CD4-positive, alpha-beta T cell treated with Interferon gamma for 1 hour (primary cell): ENCODE measurements around the gene MFSD12.
"Not testable (repeated sequence)": the region's sequence is repeated elsewhere in the genome, so short reads cannot be mapped to it uniquely, and the experiment has no call there.

ENCODE experiments used
- DNase-seq: peaks from one replicate; pipeline ENCODE4 v3.0.0-alpha.2; 2020

The MFSD12 gene

DNA sequence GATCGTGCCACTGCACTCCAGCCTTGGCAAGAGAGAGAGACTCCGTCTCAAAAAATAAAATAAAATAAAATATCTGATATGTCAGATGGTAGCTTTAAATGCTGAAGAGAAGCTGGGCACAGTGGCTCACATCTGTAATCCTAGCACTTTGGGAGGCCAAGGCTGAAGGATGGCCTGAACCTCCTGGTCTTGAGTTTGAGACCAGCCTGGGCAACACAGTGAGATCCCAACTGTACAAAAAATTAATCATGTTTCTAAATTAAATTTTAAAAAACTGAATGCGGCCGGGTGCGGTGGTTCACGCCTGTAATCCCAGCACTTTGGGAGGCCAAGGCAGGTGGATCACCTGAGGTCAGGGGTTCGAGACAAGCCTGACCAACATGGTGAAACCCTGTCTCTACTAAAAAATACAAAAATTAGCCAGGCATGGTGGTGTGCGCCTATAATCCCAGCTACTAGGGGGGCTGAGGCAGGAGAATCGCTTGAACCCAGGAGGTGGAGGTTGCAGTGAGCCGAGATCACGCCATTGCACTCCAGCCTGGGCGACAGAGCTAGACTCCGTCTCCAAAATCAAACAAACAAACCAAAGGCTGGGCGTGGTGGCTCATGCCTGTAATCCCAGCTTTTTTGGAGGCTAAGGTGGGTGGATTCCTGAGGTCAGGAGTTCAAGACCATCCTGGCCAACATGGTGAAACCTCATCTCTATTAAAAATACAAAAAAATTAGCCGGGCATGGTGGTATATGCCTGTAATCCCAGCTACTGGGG lies 26.8 kb upstream of the MFSD12 start:
- not testable (repeated sequence) for DNase-seq

DNA sequence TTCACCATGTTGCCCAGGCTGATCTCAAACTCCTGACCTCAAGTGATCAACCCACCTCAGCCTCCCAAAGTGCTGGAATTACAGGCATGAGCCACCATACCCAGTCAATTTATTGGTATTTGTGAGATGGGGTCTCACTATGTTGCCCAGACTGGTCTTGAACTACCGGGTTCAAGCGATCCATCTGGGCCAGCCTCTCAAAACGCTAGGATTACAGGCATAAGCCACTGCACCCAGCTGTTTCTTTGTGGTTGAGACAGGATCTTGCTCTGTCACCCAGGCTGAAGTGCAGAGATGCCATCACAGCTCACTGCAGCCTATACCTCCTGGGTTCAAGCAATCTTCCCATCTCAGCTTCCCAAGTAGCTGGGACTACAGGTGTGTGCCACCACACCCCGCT lies 24.4 kb upstream of the MFSD12 start:
- not testable (repeated sequence) for DNase-seq

DNA sequence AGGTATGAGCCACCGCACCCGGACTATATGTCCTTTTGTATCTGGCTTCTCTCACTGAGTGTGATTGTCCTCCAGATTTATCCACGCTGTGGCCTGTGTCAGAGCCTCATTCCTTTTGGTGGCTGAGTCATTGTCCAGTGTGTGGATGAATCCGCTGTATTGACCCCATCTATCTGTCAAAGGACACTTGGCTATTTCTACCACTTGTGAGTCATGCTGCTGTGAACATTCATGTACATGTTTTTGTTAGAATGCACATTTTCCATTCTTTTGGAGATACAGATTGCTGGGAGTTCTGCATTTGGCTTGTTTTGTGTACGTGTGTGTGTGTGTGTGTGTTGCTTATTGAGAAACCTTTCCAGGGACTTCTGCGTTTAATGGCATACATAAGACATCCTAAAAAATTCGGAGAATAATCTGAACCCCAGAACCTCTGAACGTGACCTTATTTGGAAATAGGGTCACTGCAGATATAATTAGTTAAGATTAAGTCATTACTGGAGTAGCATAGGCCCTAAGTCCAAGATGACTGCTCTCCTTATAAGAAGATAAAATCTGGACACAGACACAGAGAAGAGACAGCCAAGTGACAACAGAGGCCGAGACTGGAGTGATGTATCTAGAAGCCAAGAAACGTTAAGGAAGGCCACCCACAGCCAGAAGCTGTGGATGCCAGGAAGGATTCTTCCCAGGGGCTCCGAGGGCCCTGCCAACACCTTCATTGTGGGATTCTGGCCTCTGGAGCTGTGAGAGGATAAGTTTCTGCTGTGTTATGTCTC lies 23.0 kb upstream of the MFSD12 start:
- DNase-seq: no peak

DNA sequence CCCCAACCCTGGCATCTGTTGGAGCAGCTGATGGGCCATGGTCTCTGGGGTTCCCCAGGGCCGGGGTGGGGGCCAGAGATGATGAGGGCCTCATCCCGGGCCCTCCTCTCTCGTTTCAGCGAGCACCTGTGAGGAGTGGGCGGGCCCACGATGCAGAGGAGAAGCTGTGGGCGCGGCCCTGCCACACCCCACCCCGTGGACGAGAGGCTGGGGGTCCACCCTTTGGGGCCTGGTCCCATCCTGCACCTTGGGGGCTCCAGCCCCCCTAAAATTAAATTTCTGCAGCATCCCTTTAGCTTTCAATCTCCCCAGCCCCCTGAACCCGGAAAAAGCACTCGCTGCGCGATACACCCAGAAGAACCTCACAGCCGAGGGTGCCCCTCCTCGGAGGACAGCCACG lies 21.0 kb upstream of the MFSD12 start:
- no peak for DNase-seq

DNA sequence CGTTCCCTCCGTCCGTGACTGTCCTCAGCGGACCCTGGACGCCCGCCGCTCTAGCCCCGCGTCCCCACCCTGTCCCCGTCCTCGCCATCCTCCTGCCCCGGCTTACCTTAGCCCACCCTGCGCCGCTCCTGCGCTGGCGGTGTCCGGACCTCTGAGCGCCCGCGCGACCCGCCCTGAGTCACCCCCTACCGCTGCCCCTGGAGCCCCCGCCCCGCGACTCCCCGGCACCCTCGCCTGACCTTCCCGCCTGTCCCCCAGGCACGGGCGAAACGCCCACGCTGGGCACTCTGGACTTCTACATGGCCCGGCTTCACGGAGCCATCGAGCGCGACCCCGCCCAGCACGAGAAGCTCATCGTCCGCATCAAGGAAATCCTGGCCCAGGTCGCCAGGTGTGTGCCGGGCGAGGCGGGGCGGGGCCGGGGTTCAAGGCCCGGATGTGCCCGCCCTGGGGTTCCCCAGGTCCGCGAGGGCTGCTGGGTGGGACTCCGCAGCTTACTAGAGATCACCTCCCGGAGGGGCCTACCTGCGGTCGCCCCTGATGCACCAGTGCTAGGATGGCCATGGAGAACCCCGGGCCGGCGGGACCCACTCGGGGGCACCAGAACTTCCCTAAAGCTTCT lies 20.4 kb upstream of the MFSD12 start:
- no peak for DNase-seq

DNA sequence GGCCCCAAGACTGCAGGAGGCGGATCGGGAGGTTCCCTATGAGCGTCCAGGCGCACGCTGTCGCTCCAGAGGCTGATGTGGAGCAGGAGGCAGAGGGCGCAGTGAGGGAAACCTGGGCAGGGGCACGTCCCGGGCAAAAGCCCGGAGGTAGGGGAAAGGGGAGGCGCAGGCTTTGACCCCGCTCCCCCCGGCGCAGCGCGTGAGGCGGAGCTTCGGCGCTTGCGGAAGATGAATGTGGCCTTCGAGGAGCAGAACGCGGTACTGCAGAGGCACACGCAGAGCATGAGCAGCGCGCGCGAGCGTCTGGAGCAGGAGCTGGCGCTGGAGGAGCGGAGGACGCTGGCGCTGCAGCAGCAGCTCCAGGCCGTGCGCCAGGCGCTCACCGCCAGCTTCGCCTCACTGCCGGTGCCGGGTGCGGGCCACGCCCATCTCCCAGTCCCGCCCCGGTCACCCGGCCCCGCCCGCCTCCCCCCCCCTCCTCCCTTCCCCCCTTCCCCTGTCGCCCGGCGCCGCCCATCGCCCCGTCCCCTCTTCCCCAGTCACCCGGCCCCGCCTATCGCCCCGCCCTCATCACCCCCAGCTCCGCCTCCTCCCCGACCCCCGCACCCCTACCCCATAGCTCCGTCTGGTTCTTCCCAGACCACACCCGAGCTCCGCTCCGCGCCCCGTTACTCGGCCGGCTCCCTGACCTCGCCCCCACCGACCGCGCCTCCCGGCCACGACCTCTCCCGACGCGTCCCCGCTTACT lies 19.5 kb upstream of the MFSD12 start:
- DNase-seq: no peak

DNA sequence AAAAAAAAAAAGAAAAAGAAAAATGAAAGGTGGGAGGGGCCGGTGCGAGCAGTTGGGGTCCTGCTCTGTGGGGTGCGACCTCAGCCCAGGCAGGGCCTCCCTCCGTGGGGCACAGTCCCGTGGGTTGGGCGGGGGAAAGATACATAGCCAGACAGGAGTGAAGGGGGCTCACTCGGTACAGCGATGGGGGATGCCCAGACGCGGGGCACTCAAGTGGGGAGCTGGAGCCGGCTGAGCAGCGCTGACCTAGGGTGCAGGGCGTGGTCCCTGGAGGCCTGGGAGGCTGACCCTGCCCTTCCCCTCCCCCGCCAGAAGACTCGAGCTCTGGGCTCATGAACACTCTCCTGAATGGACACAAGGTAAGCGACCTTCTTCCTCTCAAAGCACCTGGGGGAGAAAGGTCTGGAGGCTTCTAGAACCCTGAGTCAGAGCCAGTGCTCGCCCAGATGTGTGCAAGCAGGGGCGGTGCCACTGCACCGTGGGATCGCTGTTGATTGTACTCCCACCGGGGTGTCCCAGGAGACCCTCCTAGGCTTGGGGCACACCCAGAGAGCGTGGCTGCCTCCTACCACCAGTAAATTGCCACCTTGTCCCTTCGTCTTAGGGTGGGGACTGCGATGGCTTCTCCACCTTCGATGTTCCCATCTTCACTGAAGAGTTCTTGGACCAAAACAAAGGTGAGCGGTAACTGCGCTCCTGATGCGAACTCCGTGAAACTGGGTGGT lies 18.7 kb upstream of the MFSD12 start:
- no peak for DNase-seq

DNA sequence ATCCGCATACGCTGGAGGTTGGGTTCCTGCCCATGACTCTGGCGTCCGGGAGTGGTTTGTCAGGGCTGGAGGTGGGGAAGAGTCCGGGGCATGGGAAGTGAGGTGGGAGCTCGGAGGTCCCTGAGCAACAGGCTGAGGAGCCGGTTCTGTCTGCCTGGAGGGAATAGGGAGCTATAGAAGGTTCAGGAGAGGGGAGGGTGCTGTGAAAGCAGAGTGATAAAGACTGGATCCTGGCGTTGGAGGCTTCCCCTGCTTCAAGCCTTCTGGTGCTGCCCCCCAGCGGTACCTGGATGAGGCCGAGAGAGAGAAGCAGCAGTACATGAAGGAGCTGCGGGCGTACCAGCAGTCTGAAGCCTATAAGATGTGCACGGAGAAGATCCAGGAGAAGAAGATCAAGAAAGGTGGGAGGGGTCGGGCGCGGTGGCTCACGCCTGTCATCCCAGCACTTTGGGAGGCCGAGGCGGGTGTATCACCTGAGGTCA lies 17.9 kb upstream of the MFSD12 start:
- no peak for DNase-seq

DNA sequence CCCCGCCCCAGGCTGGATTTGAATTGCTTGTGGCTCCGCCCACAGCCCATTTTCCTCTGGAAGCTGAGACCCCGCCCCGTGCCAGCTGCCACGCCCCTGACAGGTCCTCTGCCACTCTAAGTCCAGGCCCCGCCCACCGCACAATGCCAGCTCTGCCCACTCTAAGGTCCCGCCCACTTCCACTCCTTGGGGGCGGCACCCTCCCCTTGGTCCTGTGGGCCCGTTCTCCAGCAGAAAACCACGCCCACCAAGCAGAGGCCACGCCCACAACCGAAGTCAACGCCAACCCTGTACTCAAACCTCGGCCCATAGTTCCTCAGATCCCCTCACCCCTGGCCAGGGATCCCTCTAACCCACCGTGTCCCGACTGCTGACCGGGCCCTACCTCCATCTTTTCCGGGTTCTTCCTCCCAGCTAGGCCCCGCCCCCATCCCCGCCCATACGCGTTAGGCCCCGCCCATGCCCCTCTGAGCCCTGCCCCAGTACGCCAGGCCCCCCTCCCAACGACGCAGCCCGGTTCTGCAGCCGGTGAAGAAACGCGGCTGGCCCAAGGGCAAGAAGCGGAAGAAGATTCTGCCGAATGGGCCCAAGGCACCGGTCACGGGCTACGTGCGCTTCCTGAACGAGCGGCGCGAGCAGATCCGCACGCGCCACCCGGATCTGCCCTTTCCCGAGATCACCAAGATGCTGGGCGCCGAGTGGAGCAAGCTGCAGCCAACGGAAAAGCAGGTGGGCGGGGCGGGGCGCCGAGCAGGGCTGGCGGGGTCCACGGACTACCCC lies 16.7 kb upstream of the MFSD12 start:
- DNase-seq: peak; percentile 91

DNA sequence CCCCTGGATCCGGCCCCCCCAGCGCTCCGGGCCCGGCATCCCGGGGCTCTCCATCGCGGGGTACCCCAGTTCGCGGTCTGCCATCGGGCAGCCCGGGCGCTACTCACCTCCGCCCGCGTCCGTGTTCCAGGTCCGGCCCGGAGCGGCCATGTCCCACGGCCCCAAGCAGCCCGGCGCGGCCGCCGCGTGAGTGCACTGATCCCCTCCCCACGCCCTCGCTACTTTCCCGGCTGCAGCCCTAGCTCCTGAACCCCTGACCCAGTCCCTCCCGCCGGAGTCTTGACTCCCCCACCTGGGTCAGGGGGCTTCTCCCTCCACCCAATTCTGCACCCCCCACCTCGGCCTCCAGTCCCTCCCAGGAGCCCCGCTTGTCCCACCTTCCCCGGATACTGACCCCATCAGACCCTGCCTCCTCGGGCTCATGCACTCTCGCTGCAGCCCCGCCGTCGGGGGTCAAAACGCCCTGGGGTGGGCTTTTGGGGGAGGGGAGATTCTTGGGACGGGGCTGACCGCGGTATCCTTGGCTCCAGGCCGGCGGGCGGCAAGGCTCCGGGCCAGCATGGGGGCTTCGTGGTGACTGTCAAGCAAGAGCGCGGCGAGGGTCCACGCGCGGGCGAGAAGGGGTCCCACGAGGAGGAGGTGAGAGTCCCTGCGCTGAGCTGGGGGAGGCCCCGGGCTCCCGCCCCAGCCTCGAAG lies 15.9 kb upstream of the MFSD12 start:
- no peak for DNase-seq

DNA sequence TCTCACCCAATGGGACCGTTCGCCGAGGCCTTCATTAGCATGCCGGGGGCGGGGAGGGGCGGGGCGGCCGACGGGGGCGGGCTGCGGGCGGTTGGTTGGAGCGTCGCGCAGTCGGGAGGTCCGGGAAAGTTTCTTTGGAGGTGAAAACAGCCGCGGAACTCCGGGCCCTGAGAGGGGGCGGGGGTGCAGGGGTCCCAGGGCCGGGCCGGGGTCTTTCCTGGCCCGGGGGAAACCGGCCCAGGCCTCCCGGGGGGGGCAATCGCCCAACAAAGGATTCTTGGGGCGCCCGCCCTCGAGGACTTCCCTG lies 15.4 kb upstream of the MFSD12 start, which contains the start of gene HMG20B:
Gene HMG20B, plus strand, starts transcription at position 90 of the 307 bp plus-strand sequence. CDS start 366 bp downstream, outside the sequence.
- DNase-seq: no peak

DNA sequence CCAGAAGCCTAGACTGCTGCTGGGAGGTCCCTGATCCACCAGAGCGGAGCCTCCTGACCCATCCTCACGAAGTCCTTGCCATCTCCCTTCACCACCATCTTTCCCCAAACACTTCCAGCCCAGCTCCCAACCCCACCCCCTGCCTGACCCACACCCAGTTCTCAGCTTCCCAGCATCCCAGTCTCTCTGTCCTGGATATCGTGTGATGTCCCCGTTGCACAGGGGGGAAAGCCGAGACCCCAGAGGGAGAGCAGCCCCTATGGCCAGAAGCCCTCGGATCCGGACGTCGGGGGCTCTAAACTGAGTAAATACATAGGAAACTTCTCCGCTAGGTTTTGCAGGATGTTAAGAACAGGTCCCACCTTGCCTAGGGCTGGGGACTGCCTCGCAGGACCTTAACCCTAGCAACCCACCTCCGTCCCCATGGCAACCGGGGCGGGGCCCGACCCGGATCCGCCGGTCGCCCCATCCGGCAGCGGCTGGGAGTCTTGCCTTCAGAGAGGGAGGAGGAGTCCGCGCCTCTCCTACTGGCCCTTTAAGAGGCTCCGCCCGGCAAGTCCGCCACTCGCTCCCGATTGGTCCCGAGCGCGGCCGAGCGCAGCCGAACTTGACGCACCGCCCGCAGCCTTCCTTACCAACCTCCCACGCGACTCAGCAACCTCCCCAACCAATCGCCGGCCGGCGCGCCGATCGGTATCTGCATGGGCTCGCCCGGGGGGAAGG lies 14.9 kb upstream of the MFSD12 start:
- DNase-seq: peak; percentile 100

DNA sequence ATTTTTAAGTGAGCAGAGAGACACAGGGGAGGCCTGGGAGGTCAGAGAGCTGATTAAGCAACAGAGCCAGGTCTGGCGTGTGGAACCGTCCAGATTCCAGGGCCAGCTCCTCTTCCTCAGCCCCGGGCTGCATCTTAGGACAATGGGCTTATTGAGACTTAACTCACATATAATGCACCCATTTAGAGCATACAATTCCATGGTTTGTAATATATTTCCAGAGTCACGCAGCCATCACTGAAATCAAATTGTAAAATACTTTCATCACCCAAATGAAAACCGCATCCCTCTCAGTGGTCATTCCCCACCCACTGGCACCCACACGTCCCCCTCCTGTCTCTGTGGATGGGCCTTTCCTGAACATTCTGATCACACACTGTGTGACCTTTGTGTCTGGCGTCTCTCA lies 13.2 kb upstream of the MFSD12 start:
- no peak for DNase-seq

DNA sequence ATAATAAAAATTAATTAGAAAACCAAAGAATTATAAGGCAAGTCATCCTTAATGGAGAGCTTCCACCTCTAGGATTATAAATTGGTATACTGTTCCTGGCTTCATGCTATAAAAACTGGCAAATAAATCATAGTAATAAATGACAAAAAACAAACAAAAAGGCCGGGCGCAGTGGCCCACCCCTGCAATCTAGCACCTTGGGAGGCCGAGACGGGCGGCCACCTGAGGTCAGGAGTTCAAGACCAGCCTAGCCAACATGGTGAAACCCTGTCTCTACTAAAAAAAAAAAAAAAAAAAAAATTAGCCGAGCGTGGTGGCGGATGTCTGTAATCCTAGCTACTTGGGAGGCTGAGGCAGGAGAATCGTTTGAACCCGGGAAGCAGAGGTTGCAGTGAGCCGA lies 12.7 kb upstream of the MFSD12 start:
- DNase-seq: not testable (repeated sequence)

DNA sequence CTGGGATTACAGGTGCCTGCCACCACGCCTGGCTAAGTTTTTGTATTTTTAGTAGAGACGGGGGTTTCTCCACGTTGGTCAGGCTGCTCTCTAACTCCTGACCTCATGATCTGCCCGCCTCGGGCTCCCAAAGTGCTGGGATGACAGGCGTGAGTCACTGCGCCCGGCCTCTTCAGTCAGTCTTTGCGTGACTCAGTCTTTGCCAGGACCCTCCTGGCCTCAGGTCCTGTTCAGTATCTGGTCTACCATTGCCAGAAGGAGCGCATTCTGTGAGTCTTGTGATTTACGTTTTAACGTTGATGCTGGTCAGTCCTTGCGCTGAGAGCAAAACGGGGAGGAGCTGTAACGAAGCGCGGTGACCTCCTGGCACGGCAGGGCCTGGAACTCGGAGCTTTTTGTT lies 7.8 kb upstream of the MFSD12 start:
- DNase-seq: no peak

DNA sequence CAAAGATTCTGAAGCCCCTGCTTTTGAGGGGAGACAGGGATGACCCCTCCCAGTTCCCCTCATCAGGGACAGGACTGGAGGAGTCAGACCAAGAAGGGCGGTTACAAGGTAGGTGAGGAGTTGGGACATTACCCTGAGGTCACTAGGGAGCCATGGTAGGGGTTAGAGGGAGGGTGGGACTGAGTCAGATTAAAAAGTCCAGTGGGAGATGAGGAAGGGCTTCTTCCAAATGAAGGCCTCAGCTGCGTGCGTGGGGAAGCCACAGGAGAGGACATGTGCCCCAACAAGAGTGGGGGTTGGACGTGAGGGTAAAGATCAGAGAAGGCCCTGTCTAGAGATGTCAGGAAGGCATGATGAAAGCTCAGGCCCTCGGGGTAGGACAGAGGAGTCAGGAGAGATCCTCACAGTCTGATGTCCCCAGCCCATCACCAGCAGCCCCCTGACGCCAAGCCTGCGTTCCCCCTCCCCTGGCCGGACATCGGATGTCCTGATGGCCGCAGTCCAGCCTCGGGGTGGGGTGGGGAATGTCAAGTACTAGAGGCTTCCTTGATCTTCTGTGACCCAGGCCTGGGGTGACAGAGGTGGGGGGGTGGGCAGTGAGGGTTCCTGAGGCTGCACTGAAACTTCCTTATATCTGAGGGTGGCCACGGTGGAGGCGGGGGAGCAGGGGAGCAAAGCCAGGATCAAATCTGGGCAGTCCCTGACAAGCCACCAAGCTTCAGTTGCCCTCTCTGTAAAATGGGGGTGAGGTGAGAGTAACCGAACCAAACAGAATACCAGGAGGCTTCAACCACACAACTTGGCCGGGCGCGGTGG lies 6.5 kb upstream of the MFSD12 start:
- no peak for DNase-seq

DNA sequence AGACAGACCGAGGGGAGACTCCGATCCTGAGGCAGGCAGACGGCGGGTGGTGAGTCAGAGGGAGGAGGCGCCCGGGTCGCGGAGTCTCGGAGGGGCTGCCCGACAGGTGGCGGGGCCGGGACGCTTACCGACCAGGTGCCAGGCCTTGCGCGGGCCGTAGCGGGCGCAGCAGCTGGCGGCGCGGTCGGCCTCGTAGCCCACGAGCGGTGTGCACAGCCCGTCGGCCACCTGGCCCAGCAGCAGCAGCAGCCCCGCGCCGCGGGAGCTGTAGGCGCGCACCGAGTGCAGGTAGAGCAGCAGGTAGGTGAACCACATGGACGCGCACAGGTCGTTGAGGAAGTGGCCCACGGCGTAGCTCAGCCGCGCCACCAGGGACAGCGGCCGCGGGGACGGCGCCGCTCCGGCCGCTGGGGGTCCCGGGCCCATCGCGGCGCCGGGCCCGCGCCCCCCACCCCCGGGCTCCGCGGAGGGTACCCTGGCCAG lies 367 bp downstream of the MFSD12 start:
- DNase-seq: peak; percentile 51

DNA sequence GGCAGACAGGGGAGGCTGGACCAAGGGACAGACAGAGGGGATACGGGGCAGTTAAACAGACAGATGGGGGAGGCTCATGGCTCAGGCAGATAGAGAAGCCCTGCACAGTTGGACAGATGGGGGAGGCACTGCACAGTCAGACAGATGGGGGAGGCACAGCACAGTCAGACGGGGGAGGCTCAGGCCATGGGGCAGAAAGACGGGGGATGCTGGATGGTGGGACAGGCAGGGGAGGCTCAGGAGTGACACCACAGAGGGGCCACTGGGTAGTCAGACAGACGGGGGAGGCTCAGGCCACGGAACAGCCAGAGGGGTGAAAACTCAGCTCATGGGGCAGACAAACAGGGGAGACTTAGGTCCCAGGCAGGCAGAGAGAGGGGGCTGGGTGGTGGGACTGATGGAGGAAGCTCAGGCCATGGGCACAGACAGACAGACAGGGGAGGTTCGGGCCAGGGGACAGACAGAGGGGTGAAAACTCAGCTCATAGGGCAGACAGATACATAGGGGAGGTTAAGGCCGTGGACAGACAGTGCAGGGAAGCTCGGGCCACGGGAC lies 886 bp downstream of the MFSD12 start:
- DNase-seq: no peak
